GM12878 (cell line): ENCODE results near the gene CACNG5.

ENCODE experiments used
- CTCF ChIP-seq, 3 experiments: IDR thresholded peaks in 2 of 3; conservative IDR thresholded peaks in 1 of 3; 2 replicates each; pipeline ENCODE4 v1.5.1; 2011; ENCODE audit warnings: low read depth in 3 of 3, low read length in 3 of 3, mild to moderate bottlenecking in 3 of 3, control low read depth in 2 of 3, moderate library complexity in 2 of 3, inconsistent platforms in 1 of 3, mixed read lengths in 1 of 3; ENCODE audit not compliant: control insufficient read depth in 2 of 3, insufficient read depth in 1 of 3; ENCODE audit errors: extremely low read depth in 1 of 3
- EZH2 ChIP-seq: IDR thresholded peaks from 2 replicates; pipeline ENCODE4 v1.6.1; 2012; ENCODE audit warnings: low read depth, mild to moderate bottlenecking, control low read depth, inconsistent platforms, low read length, borderline replicate concordance; ENCODE audit not compliant: control insufficient read depth
- POLR2A ChIP-seq: IDR thresholded peaks from 2 replicates; pipeline ENCODE4 v1.6.1; 2011; ENCODE audit warnings: low read depth, mild to moderate bottlenecking, low read length
- RFX5 ChIP-seq: IDR thresholded peaks from 2 replicates; pipeline ENCODE4 v1.6.1; 2011; ENCODE audit warnings: low read depth, low read length, improper control_type of control experiment
- SIN3A ChIP-seq: IDR thresholded peaks from 2 replicates; pipeline ENCODE4 v1.6.1; 2012; ENCODE audit warnings: low read depth, low read length, improper control_type of control experiment
- USF2 ChIP-seq: IDR thresholded peaks from 2 replicates; pipeline ENCODE4 v1.6.1; 2011; ENCODE audit warnings: low read depth, low read length, improper control_type of control experiment, borderline replicate concordance
- ZNF274 ChIP-seq: IDR thresholded peaks from one replicate; pipeline ENCODE4 v1.8.0; 2011; ENCODE audit not compliant: insufficient read length, insufficient read depth

GRCh38 chr17:66893382-66893781, 58.5 kb downstream of the CACNG5 start:
- TF ChIP-seq CTCF (IDR thresholded peaks at IDR 0.05 in 2 of 3, conservative IDR thresholded peaks at IDR 0.05 in 1 of 3; ENCODE audit: control insufficient read depth in 2 of 3, extremely low read depth in 1 of 3, insufficient read depth in 1 of 3, low read depth in 3 of 3, low read length in 3 of 3) (no peak), POLR2A (no peak), SIN3A (no peak), RFX5 (no peak), USF2 (no peak), ZNF274 (no peak), EZH2 (no peak)
